ENCODE measurements around the gene EEFSEC. TPM values are rescaled to one million over a fixed set of nuclear protein-coding genes. Genes with fewer than 3 reads are reported as not detected.

EEFSEC gene
- total and polyA plus RNA-seq, 2 of the 8 experiments (the other 6 are each of a cell fraction or from before 2014, with no cell fraction given): 13.1 to 19.8 TPM

DNA sequence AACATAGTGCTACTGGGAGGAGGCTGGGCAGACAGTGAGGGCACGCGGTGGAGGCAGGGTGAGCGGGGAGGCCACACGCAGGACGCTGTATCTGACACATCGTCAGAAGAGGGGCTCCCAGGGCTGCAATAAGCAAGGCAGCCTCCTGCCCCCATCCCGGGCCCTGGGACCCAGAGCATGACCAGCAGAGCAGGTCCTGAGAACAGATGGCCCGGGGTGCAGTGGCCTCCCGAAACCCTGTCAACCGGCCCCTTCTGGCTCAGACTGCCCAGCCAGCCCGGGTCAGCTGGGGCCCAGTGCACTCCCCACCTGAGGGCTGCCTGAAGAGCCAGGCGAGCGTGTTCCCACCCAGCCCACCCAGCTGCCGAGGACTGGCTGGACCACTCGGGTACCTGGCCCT, 276.0 kb downstream of the EEFSEC start (continued):
- TF ChIP-seq, protein P1, sequence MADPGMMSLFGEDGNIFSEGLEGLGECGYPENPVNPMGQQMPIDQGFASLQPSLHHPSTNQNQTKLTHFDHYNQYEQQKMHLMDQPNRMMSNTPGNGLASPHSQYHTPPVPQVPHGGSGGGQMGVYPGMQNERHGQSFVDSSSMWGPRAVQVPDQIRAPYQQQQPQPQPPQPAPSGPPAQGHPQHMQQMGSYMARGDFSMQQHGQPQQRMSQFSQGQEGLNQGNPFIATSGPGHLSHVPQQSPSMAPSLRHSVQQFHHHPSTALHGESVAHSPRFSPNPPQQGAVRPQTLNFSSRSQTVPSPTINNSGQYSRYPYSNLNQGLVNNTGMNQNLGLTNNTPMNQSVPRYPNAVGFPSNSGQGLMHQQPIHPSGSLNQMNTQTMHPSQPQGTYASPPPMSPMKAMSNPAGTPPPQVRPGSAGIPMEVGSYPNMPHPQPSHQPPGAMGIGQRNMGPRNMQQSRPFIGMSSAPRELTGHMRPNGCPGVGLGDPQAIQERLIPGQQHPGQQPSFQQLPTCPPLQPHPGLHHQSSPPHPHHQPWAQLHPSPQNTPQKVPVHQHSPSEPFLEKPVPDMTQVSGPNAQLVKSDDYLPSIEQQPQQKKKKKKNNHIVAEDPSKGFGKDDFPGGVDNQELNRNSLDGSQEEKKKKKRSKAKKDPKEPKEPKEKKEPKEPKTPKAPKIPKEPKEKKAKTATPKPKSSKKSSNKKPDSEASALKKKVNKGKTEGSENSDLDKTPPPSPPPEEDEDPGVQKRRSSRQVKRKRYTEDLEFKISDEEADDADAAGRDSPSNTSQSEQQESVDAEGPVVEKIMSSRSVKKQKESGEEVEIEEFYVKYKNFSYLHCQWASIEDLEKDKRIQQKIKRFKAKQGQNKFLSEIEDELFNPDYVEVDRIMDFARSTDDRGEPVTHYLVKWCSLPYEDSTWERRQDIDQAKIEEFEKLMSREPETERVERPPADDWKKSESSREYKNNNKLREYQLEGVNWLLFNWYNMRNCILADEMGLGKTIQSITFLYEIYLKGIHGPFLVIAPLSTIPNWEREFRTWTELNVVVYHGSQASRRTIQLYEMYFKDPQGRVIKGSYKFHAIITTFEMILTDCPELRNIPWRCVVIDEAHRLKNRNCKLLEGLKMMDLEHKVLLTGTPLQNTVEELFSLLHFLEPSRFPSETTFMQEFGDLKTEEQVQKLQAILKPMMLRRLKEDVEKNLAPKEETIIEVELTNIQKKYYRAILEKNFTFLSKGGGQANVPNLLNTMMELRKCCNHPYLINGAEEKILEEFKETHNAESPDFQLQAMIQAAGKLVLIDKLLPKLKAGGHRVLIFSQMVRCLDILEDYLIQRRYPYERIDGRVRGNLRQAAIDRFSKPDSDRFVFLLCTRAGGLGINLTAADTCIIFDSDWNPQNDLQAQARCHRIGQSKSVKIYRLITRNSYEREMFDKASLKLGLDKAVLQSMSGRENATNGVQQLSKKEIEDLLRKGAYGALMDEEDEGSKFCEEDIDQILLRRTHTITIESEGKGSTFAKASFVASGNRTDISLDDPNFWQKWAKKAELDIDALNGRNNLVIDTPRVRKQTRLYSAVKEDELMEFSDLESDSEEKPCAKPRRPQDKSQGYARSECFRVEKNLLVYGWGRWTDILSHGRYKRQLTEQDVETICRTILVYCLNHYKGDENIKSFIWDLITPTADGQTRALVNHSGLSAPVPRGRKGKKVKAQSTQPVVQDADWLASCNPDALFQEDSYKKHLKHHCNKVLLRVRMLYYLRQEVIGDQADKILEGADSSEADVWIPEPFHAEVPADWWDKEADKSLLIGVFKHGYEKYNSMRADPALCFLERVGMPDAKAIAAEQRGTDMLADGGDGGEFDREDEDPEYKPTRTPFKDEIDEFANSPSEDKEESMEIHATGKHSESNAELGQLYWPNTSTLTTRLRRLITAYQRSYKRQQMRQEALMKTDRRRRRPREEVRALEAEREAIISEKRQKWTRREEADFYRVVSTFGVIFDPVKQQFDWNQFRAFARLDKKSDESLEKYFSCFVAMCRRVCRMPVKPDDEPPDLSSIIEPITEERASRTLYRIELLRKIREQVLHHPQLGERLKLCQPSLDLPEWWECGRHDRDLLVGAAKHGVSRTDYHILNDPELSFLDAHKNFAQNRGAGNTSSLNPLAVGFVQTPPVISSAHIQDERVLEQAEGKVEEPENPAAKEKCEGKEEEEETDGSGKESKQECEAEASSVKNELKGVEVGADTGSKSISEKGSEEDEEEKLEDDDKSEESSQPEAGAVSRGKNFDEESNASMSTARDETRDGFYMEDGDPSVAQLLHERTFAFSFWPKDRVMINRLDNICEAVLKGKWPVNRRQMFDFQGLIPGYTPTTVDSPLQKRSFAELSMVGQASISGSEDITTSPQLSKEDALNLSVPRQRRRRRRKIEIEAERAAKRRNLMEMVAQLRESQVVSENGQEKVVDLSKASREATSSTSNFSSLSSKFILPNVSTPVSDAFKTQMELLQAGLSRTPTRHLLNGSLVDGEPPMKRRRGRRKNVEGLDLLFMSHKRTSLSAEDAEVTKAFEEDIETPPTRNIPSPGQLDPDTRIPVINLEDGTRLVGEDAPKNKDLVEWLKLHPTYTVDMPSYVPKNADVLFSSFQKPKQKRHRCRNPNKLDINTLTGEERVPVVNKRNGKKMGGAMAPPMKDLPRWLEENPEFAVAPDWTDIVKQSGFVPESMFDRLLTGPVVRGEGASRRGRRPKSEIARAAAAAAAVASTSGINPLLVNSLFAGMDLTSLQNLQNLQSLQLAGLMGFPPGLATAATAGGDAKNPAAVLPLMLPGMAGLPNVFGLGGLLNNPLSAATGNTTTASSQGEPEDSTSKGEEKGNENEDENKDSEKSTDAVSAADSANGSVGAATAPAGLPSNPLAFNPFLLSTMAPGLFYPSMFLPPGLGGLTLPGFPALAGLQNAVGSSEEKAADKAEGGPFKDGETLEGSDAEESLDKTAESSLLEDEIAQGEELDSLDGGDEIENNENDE (IDR thresholded peaks at IDR 0.05; ENCODE audit: insufficient replicate concordance, low read length): no peak
- TF ChIP-seq TAF1 (IDR thresholded peaks at IDR 0.05; ENCODE audit: low read depth, low read length) (no peak), POLR2AphosphoS5 (IDR thresholded peaks at IDR 0.05; ENCODE audit: low read depth, low read length) (no peak), GABPA (IDR thresholded peaks at IDR 0.05; ENCODE audit: borderline replicate concordance, insufficient read depth, low read length) (no peak)
